DMS53 (cell line): Measurements from ENCODE around the gene NEU1.
"Not testable (repeated sequence)": the region's sequence is repeated elsewhere in the genome, so short reads cannot be mapped to it uniquely, and the experiment has no call there.

Source experiments
- DNase-seq: peaks from one replicate; lab custom pipeline; 2025; lab: John Stamatoyannopoulos, UW

NEU1 gene

GRCh38 chr6:31838968-31839367 is 23.7 kb downstream of the NEU1 start:
- no peak for DNase-seq

GRCh38 chr6:31838114-31838553 is 24.5 kb downstream of the NEU1 start:
- DNase-seq = not testable (repeated sequence)

GRCh38 chr6:31837369-31838113 is 25.1 kb downstream of the NEU1 start:
- no peak for DNase-seq

GRCh38 chr6:31836474-31837368 is 25.9 kb downstream of the NEU1 start:
- peak; percentile 37 for DNase-seq

- peak; percentile 62 for DNase-seq
Measured at GRCh38 chr6:31836047-31836473, 26.6 kb downstream of the NEU1 start.

GRCh38 chr6:31834367-31835250 is 28.0 kb downstream of the NEU1 start:
- peak; percentile 98 for DNase-seq

GRCh38 chr6:31831350-31832215 is 31.0 kb downstream of the NEU1 start:
- no peak for DNase-seq

GRCh38 chr6:31830886-31831335 is 31.7 kb downstream of the NEU1 start:
- no peak for DNase-seq

GRCh38 chr6:31829633-31830283 is 32.9 kb downstream of the NEU1 start:
- DNase-seq = peak; percentile 72

GRCh38 chr6:31827286-31828079 is 35.1 kb downstream of the NEU1 start, which contains the start of gene HSPA1B:
TSS of gene HSPA1B (plus strand) at chr6:31827738. CDS start at chr6:31827951, 213 bp downstream.
- peak; percentile 100 for DNase-seq

GRCh38 chr6:31826793-31827285 is 35.8 kb downstream of the NEU1 start:
- no peak for DNase-seq

- peak; percentile 69 for DNase-seq
Measured at GRCh38 chr6:31825553-31825952, 37.1 kb downstream of the NEU1 start.

GRCh38 chr6:31823592-31824196 is 38.9 kb downstream of the NEU1 start:
- DNase-seq = not testable (repeated sequence)

- peak; percentile 80 for DNase-seq
Measured at GRCh38 chr6:31822036-31822821, 40.4 kb downstream of the NEU1 start.

- peak; percentile 84 for DNase-seq
Measured at GRCh38 chr6:31821301-31822035, 41.2 kb downstream of the NEU1 start.

- DNase-seq = not testable (repeated sequence)
Measured at GRCh38 chr6:31820399-31820798, 42.2 kb downstream of the NEU1 start.

GRCh38 chr6:31819871-31820299 is 42.7 kb downstream of the NEU1 start:
- no peak for DNase-seq
